NCI-H2227 treated with DMSO at 0.1 percent for 48 hours (cell line): ENCODE results near the gene NELFB.
"Not testable (repeated sequence)": the region's sequence is repeated elsewhere in the genome, so short reads cannot be mapped to it uniquely, and the experiment has no call there.

Source experiments
- DNase-seq: peaks from one replicate; lab custom pipeline; 2025; lab: John Stamatoyannopoulos, UW

The NELFB gene

GRCh38 chr9:137234758-137235423 lies 20.2 kb upstream of the NELFB start:
- no peak for DNase-seq

GRCh38 chr9:137235424-137236237 lies 19.5 kb upstream of the NELFB start:
- DNase-seq: no peak

- DNase-seq: peak; percentile 60
Measured at GRCh38 chr9:137236238-137236935, 18.7 kb upstream of the NELFB start.

- DNase-seq: no peak
Measured at GRCh38 chr9:137236936-137237421, 18.1 kb upstream of the NELFB start.

GRCh38 chr9:137237759-137238726 lies 17.1 kb upstream of the NELFB start:
- no peak for DNase-seq

GRCh38 chr9:137239541-137240200 lies 15.5 kb upstream of the NELFB start:
- DNase-seq: not testable (repeated sequence)

GRCh38 chr9:137240318-137240840 lies 14.7 kb upstream of the NELFB start:
- DNase-seq: no peak

GRCh38 chr9:137240841-137241489 lies 14.2 kb upstream of the NELFB start, which contains the start of gene TUBB4B:
Gene TUBB4B, plus strand, starts transcription at chr9:137241287. Its CDS starts 74 bp downstream, at chr9:137241361.
- peak; percentile 98 for DNase-seq

- DNase-seq: no peak
Measured at GRCh38 chr9:137241490-137242268, 13.4 kb upstream of the NELFB start.

GRCh38 chr9:137242269-137243203 lies 12.6 kb upstream of the NELFB start:
- DNase-seq: no peak

- DNase-seq: not testable (repeated sequence)
Measured at GRCh38 chr9:137243266-137243625, 11.9 kb upstream of the NELFB start.

- no peak for DNase-seq
Measured at GRCh38 chr9:137243626-137244485, 11.3 kb upstream of the NELFB start.

- no peak for DNase-seq
Measured at GRCh38 chr9:137244486-137245449, 10.4 kb upstream of the NELFB start.

GRCh38 chr9:137245450-137246421 lies 9.4 kb upstream of the NELFB start:
- no peak for DNase-seq
